ENCODE data around the gene C20orf204. TPM values are rescaled to one million over a fixed set of nuclear protein-coding genes. Genes with fewer than 3 reads are reported as not detected.

Gene C20orf204
- total RNA-seq, 2 donors from 2014 or later = 0.76 to 0.83 TPM

- intact Hi-C loops (cut with DNase I) = no loop called here
Observed at GRCh38 chr20:64050261-64051032, 14.5 kb downstream of the C20orf204 start.

GRCh38 chr20:64051033-64051452, 15.1 kb downstream of the C20orf204 start:
- DNase-seq (ENCODE audit: low spot score) = no peak
- intact Hi-C loops (cut with DNase I) = no loop called here

More at GRCh38 chr20:64050261-64051032, 14.5 kb downstream of the C20orf204 start:
- DNase-seq (ENCODE audit: low spot score) = no peak

DNA sequence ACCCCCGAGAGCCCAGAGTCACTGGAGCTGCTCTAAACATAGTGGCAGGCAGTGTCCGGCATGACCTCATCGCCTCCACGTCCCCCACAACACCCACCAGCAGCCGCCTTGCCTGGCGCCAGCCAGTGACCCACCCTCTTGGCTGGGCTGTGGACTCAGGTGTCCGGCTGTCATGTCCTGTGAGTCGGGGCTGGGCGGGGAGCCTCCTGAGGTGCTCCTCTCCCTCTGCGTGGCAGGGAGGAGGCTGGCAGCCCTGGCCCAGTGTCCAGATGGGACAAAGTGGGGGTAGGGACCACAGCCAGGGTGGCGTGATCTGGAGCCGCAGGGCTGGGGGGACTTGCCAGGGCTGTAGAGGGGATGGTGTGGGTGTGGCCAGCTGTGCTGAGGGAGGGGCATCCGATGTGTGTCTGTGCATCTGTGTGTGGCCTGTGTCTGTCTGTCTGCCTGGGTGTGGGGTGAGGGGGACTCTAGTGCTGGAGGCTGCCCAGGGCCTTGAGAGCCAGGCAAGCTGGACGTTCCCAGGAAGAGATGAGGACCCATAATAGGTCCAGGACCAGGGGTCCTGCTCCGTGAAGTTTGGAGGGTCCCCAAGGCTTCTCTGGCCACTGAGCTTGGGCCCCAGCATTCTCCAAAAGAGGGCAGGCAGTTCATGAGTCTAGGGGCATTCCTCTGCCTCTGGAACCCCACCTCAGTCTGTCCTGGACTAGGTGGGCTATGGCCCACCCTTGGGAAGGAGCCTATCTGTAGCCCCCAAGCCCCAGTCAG, 15.8 kb downstream of the C20orf204 start:
- intact Hi-C loops (cut with DNase I) = no loop called here
- DNase-seq (ENCODE audit: low spot score) = peak; percentile 92

DNA sequence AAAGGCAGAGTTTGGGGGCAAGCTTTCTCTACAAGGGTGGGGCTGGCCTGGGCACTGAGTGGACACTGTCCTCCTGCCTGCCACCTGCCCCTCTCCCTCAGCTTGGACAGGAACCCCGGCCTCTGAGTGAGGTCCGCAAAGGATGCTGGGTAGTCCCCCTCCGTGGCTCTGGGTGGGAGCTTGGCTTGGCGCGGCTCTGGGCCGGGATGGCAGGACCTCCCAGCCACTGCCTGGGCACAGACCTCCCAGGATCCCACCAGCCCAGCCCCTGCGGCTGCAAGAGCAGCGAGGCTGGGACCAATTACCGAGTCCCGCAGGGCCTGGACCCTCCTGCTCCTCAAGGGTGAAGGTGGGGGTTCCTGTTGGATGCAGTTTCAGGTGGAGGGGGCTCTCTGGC, 16.3 kb downstream of the C20orf204 start:
- DNase-seq (ENCODE audit: low spot score) = no peak
- intact Hi-C loops (cut with DNase I) = no loop called here

DNA sequence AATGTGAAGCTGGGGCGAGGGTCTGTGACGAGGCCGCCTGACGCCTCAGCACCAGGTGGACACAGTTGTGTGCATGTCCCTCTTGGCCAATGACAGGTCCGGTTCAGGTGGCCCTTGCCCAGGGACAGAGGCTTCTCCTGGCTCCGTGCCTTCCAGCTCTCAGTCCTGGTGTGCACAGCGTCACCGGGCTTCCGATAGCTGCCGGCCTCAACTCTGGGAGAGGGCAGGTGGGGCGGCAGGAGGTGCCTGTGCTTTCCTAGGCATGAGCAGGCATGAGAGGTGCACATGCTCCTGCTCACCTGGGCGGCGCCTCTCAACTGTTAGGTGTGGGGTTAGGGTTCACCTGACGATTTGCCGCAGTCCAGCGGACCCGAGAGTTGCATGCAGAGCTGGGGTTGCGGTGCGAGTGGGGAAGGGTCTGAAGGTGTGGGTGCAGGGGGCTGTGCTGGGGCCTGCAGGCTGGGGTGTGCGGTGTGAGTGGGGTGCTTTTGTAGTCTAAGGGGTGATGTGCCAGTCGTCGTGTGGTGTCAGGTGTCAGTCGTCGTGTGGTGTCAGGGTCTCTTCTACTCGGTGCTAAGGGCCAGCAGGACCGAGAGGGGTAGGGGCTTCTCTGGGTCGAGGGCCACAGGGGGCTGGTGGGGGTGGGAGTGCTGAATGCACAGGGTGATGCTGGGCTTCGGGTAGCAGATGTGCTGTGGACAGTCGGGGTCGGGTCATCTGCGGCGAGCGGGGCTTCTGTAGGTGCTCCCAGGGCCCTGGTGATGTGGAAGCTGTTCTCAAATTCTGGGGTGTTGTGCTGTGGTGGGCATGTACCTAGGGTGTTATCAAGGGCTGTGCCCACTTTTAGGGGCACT, 17.2 kb downstream of the C20orf204 start:
- intact Hi-C loops (cut with DNase I) = no loop called here
- DNase-seq (ENCODE audit: low spot score) = no peak

GRCh38 chr20:64053841-64054661, 18.1 kb downstream of the C20orf204 start:
- DNase-seq (ENCODE audit: low spot score) = no peak
- intact Hi-C loops (cut with DNase I) = no loop called here

GRCh38 chr20:64055396-64055892, 19.5 kb downstream of the C20orf204 start:
- intact Hi-C loops (cut with DNase I) = loop anchor here in 1 of 2 donors (5.0 kb wide), 1 partner anchor 1873 kb away; the partner anchor contains the start of gene MTG2
- no peak for DNase-seq (ENCODE audit: low spot score)

GRCh38 chr20:64055893-64056638, 20.1 kb downstream of the C20orf204 start:
- intact Hi-C loops (cut with DNase I) = loop anchor here in 1 of 2 donors (5.0 kb wide), 1 partner anchor 1874 kb away; the partner anchor contains the start of gene MTG2
- DNase-seq (ENCODE audit: low spot score) = no peak

DNA sequence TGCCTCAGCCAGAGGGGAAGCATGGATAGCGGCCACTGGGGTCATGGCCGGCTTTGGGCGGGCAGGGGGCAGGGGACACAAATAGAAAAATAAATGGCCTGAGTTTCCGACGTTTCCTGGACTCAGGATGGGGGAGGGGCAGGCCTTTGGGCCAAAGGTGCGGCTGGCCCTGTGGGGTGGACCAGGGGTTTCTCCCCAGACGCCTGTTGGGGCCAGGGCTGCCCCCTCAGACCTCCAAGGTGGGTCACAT, 20.6 kb downstream of the C20orf204 start:
- intact Hi-C loops (cut with DNase I) = loop anchor here in 1 of 2 donors (5.0 kb wide), 1 partner anchor 1874 kb away; the partner anchor contains the start of gene MTG2
- no peak for DNase-seq (ENCODE audit: low spot score)

DNA sequence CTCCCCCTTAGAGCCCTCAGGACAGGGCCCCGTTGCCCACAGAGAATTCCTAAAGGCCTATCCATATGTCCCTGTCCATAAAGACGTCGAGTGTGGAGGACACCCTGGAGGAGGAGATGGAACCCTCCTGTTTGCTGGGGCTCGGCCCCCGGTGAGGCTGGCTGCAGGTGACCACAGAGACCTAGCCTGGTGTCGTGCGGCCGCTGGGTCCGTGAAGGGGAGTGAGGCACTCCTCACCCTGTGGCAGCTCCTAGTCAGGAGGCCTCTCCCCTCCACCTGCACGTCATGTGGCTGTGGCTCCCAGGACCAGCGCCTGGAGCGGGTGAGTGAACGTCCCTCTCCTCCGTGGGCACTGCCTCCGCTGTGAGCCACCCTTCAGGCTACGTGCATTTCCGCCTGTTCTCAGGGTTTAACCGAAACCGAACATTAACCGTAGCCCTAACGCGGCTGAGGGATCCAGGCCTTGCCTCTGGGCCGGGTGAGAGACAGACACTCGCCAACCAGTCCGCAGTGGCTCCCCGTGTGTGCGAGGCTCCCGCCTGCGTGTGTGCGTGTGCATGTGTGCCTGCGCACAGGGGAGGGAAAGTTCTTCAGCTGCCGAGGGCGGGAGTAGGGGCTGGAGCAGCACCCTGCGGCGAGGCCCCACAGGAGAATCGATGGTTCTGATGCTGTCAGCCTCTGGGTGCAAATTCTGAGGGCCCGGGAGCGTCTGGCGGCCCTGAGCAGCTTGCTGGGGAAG, 21.1 kb downstream of the C20orf204 start:
- DNase-seq (ENCODE audit: low spot score) = no peak
- intact Hi-C loops (cut with DNase I) = loop anchor here in 1 of 2 donors (1.0 to 5.0 kb wide), 2 partner anchors 25 to 1875 kb away; partner anchors contain the start of gene MTG2

- DNase-seq (ENCODE audit: low spot score) = peak; percentile 93
- intact Hi-C loops (cut with DNase I) = loop anchor here in 1 of 2 donors (1.0 to 5.0 kb wide), 2 partner anchors 26 to 1876 kb away; partner anchors contain the start of gene MTG2
Observed at GRCh38 chr20:64057628-64058498, 21.9 kb downstream of the C20orf204 start.

GRCh38 chr20:64058536-64058935, 22.6 kb downstream of the C20orf204 start:
- intact Hi-C loops (cut with DNase I) = loop anchor here in 1 of 2 donors (5.0 kb wide), 1 partner anchor 1876 kb away; the partner anchor contains the start of gene MTG2

GRCh38 chr20:64062276-64062595, 26.3 kb downstream of the C20orf204 start:
- intact Hi-C loops (cut with DNase I) = no loop called here
- DNase-seq (ENCODE audit: low spot score) = no peak

More at GRCh38 chr20:64058536-64058935, 22.6 kb downstream of the C20orf204 start:
- no peak for DNase-seq (ENCODE audit: low spot score)

DNA sequence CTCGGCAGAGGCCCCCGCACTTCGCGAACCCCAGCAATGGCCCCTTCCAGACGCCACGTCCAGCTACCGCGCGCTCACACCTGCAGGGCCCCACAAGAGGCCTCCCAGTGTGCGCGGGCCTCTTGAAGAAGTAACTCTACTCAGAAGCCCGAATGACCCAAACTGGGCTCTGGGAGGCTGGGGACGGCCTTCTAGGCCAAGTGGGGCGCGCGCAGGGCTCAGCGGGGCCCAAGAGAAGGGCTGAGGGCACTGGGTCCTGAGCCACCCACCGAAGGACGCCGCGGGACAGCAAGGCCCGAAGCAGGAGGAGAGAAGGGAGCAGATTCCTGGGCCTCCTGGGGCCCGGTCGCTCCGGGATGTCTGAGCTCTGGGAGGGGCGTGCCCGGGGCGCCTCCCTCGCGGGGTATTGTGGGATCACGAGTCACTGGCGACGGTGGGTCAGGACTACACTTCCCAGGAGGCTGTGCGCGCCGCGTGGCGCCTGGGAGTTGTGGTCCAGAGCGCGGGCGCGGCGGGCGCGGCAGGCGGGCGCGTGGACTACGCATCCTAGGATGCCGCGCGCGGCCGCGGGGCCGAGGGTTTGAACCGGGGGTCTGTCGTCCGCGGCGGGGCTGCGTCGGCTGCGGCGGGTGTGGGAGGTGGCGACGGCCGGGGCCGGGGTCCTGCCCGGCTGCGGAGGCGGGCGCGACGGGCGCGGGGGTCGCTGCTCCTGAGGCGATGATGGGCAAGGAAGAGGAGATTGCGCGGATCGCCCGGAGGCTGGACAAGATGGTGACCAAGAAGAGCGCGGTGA, 26.8 kb downstream of the C20orf204 start, which contains the start of gene TCEA2:
TCEA2 (plus strand) TSS at position 603 of the 793 bp plus-strand sequence; CDS start at position 718, 115 bp downstream.
- intact Hi-C loops (cut with DNase I) = no loop called here

More for the DNA sequence above, 26.8 kb downstream of the C20orf204 start, which contains the start of gene TCEA2:
- DNase-seq (ENCODE audit: low spot score) = peak; percentile 99

All from posterior vena cava (tissue), 2 donors.